Astrocyte (in vitro differentiated cells and primary cell): ENCODE data around the gene STKLD1. TPM values are rescaled to one million over a fixed set of nuclear protein-coding genes. Genes with fewer than 3 reads are reported as not detected.
"Not testable (repeated sequence)": the region's sequence is repeated elsewhere in the genome, so short reads cannot be mapped to it uniquely, and the experiment has no call there.

Experiments
- DNase-seq: peaks from one replicate; pipeline ENCODE4 v3.0.0-alpha.2; 2010; ENCODE audit warnings: low read depth
- FAIRE-seq: peaks from 2 replicates; lab custom pipeline; 2011; peaks lifted over from hg19 to GRCh38; lab: Jason Lieb, UNC
- H2AFZ ChIP-seq: 2 replicates; pipeline ENCODE4 v1.6.0; 2012; ENCODE audit warnings: low read depth, low read length, inconsistent platforms
- H3K27ac ChIP-seq: 2 replicates; pipeline ENCODE4 v1.5.1; 2011; ENCODE audit warnings: low read depth, low read length, inconsistent platforms
- H3K27me3 ChIP-seq: 2 replicates; pipeline ENCODE4 v1.6.0; 2011; ENCODE audit warnings: low read length, inconsistent platforms; ENCODE audit not compliant: insufficient read depth
- H3K36me3 ChIP-seq: 2 replicates; pipeline ENCODE4 v1.5.1; 2011; ENCODE audit warnings: low read length, inconsistent platforms; ENCODE audit not compliant: insufficient read depth
- H3K4me1 ChIP-seq: 2 replicates; pipeline ENCODE4 v1.5.1; 2011; ENCODE audit warnings: low read length, inconsistent platforms; ENCODE audit not compliant: insufficient read depth
- H3K4me2 ChIP-seq: 2 replicates; pipeline ENCODE4 v1.6.0; 2012; ENCODE audit warnings: low read length, inconsistent platforms
- H3K4me3 ChIP-seq: 2 replicates; pipeline ENCODE4 v1.5.1; 2011; ENCODE audit warnings: low read depth, mild to moderate bottlenecking, low read length, inconsistent platforms; ENCODE audit not compliant: insufficient read depth
- H3K79me2 ChIP-seq: 2 replicates; pipeline ENCODE4 v1.6.0; 2012; ENCODE audit warnings: mild to moderate bottlenecking, low read length, inconsistent platforms; ENCODE audit not compliant: insufficient read depth
- H3K9ac ChIP-seq: 2 replicates; pipeline ENCODE4 v1.6.0; 2012; ENCODE audit warnings: mild to moderate bottlenecking, low read length, inconsistent platforms
- H3K9me3 ChIP-seq: 2 replicates; pipeline ENCODE4 v1.5.1; 2012; ENCODE audit warnings: low read depth, mild to moderate bottlenecking, low read length, inconsistent platforms; ENCODE audit not compliant: insufficient read depth
- H4K20me1 ChIP-seq: 2 replicates; pipeline ENCODE4 v1.6.0; 2012; ENCODE audit warnings: low read length, inconsistent platforms; ENCODE audit not compliant: insufficient read depth
- H3K27ac Mint-ChIP-seq: one replicate; pipeline ENCODE4 v1.8.0; 2021; ENCODE audit warnings: mild to moderate bottlenecking, mixed read lengths; ENCODE audit not compliant: unreplicated experiment
- H3K27me3 Mint-ChIP-seq: one replicate; pipeline ENCODE4 v1.8.0; 2021; ENCODE audit warnings: low read depth, mixed read lengths; ENCODE audit not compliant: unreplicated experiment
- H3K36me3 Mint-ChIP-seq: one replicate; pipeline ENCODE4 v1.8.0; 2021; ENCODE audit warnings: low read depth, mixed read lengths; ENCODE audit not compliant: unreplicated experiment
- H3K4me1 Mint-ChIP-seq: one replicate; pipeline ENCODE4 v1.8.0; 2021; ENCODE audit warnings: low read depth, mixed read lengths; ENCODE audit not compliant: unreplicated experiment
- H3K4me3 Mint-ChIP-seq: one replicate; pipeline ENCODE4 v1.8.0; 2021; ENCODE audit warnings: mild to moderate bottlenecking, moderate library complexity, mixed read lengths; ENCODE audit not compliant: unreplicated experiment
- H3K9me3 Mint-ChIP-seq: one replicate; pipeline ENCODE4 v1.8.0; 2021; ENCODE audit warnings: mild to moderate bottlenecking, mixed read lengths; ENCODE audit not compliant: unreplicated experiment
- EZH2 ChIP-seq: IDR thresholded peaks from 2 replicates; pipeline ENCODE4 v1.6.1; 2012; ENCODE audit warnings: mild to moderate bottlenecking, low read length, inconsistent platforms; ENCODE audit not compliant: insufficient read depth
- total RNA-seq: library from RNA; stranded (reverse); gene quantifications from 2 replicates; pipeline ENCODE4 v1.2.1, GENCODE V29; 2021
- TF ChIP-seq, protein P1 (sequence below): IDR thresholded peaks from 2 replicates; pipeline ENCODE4 v1.5.1; 2011; ENCODE audit warnings: low read depth, mild to moderate bottlenecking, inconsistent platforms, low read length, moderate library complexity; ENCODE audit not compliant: insufficient read depth

Gene STKLD1
- total RNA-seq, 1 donor from 2014 or later: 0.82 TPM

DNA sequence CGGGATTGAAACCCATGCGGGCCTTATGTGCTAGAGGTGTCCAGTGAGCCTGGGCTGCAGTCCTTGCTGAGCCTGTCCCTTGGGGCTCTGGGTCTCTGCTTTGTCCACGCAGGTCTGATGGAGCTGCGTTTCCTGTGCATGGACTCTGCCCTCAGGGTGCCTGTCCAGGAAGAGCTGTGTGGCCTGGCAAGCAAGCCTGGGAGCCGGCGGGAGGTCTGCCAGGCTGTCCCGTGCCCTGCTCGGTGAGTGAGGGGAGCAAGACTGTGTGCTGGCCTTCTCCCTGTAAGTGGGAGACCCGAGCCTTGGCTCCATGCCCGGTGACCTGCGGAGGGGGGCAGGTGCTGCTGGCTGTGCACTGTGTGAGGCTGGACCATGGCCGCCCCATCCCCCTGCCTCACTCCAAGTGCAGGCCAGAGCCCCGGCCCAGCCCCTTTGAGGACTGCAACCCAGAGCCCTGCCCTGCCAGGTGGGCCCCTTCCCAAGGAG, 72.4 kb downstream of the STKLD1 start:
- no peak overlapping the region for H3K4me3 ChIP-seq
- Mint-ChIP-seq H3K36me3 (peaks cover 4% of the 10 kb centered on the region), H3K4me1 (no peaks in the 10 kb centered on the region), H3K4me3 (no peak overlapping the region), H3K27ac (no peak overlapping the region), H3K9me3 (no peaks in the 10 kb centered on the region), H3K27me3 (peaks cover 26% of the 10 kb centered on the region)
- H4K20me1 ChIP-seq: no peaks in the 10 kb centered on the region
- H3K9me3 ChIP-seq: no peaks in the 10 kb centered on the region
- no peak overlapping the region for H3K9ac ChIP-seq
- FAIRE-seq: no peak
- DNase-seq: no peak
- no peak overlapping the region for H2AFZ ChIP-seq
- H3K27me3 ChIP-seq: peaks cover 12% of the 10 kb centered on the region
- no peak overlapping the region for H3K27ac ChIP-seq
- H3K79me2 ChIP-seq: no peaks in the 10 kb centered on the region
- TF ChIP-seq, protein P1, sequence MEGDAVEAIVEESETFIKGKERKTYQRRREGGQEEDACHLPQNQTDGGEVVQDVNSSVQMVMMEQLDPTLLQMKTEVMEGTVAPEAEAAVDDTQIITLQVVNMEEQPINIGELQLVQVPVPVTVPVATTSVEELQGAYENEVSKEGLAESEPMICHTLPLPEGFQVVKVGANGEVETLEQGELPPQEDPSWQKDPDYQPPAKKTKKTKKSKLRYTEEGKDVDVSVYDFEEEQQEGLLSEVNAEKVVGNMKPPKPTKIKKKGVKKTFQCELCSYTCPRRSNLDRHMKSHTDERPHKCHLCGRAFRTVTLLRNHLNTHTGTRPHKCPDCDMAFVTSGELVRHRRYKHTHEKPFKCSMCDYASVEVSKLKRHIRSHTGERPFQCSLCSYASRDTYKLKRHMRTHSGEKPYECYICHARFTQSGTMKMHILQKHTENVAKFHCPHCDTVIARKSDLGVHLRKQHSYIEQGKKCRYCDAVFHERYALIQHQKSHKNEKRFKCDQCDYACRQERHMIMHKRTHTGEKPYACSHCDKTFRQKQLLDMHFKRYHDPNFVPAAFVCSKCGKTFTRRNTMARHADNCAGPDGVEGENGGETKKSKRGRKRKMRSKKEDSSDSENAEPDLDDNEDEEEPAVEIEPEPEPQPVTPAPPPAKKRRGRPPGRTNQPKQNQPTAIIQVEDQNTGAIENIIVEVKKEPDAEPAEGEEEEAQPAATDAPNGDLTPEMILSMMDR: no peak
- no peak for TF ChIP-seq EZH2
- H3K4me2 ChIP-seq: no peak overlapping the region
- H3K36me3 ChIP-seq: no peaks in the 10 kb centered on the region
- no peaks in the 10 kb centered on the region for H3K4me1 ChIP-seq

- Histone ChIP-seq H3K79me2 (no peaks in the 10 kb centered on the region), H3K9me3 (no peaks in the 10 kb centered on the region), H3K36me3 (no peaks in the 10 kb centered on the region), H3K4me2 (no peak overlapping the region), H3K27me3 (peaks cover 16% of the 10 kb centered on the region), H3K4me3 (no peak overlapping the region), H2AFZ (no peak overlapping the region), H3K27ac (no peak overlapping the region), H3K4me1 (no peaks in the 10 kb centered on the region), H3K9ac (no peak overlapping the region), H4K20me1 (no peaks in the 10 kb centered on the region)
- H3K4me3 Mint-ChIP-seq: no peak overlapping the region
- H3K27me3 Mint-ChIP-seq: peaks cover 27% of the 10 kb centered on the region
- H3K27ac Mint-ChIP-seq: no peak overlapping the region
- FAIRE-seq: no peak
- peak; percentile 8 for DNase-seq
- no peaks in the 10 kb centered on the region for H3K4me1 Mint-ChIP-seq
- no peaks in the 10 kb centered on the region for H3K36me3 Mint-ChIP-seq
- H3K9me3 Mint-ChIP-seq: no peaks in the 10 kb centered on the region
- TF ChIP-seq, protein P1: no peak
- TF ChIP-seq EZH2: no peak
These were observed 73.6 kb downstream of the STKLD1 start for GRCh38 chr9:133449760-133450159.

DNA sequence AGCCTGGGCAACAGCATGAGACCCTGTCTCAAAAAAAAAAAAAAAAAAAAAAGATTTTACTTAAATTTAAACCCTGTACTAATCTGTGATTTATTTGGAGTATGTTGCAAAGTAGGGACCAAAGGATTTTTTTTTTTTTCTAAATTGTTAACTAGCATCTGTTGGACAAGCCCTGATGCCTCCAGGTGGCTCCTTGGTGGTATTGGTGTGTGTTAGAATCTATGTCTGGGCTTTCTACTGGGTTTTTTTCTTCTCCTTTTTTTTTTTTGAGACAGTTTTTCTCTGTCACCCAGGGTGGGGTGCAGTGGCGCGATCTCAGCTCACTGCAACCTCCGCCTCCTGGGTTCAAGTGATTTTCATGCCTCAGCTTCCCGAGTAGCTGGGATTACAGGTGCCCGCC, 75.7 kb downstream of the STKLD1 start:
- peaks cover 11% of the 10 kb centered on the region for H3K27me3 ChIP-seq
- not testable (repeated sequence) for H3K79me2 ChIP-seq, H3K4me2 ChIP-seq, H3K4me3 ChIP-seq, H3K4me3 Mint-ChIP-seq, DNase-seq, FAIRE-seq, H3K4me1 ChIP-seq, H3K9ac ChIP-seq, H3K27ac ChIP-seq, H3K36me3 Mint-ChIP-seq, H2AFZ ChIP-seq, H3K9me3 Mint-ChIP-seq, H4K20me1 ChIP-seq, H3K4me1 Mint-ChIP-seq, H3K36me3 ChIP-seq, H3K27ac Mint-ChIP-seq, H3K9me3 ChIP-seq
- H3K27me3 Mint-ChIP-seq: peaks cover 13% of the 10 kb centered on the region
